Suprapubic skin (tissue), 4 donors: ENCODE results near the gene RNF130. TPM values are rescaled to one million over a fixed set of nuclear protein-coding genes. Genes with fewer than 3 reads are reported as not detected.

ENCODE experiments used
- DNase-seq, 2 donors: peaks; one replicate each; pipeline ENCODE4 v3.0.0-alpha.2; 2019; ENCODE audit warnings: low spot score in 2 of 2
- H3K27ac ChIP-seq: fragments of 200-600 bp; sonication (generic); one replicate; pipeline ENCODE4 v1.5.1; 2019
- H3K27me3 ChIP-seq: fragments of 200-600 bp; sonication (generic); one replicate; pipeline ENCODE4 v1.5.1; 2019
- H3K36me3 ChIP-seq: fragments of 200-600 bp; sonication (generic); one replicate; pipeline ENCODE4 v1.5.1; 2019
- H3K4me1 ChIP-seq: fragments of 200-600 bp; sonication (generic); one replicate; pipeline ENCODE4 v1.5.1; 2019
- H3K4me3 ChIP-seq: fragments of 200-600 bp; sonication (generic); one replicate; pipeline ENCODE4 v1.5.1; 2019; ENCODE audit warnings: mild to moderate bottlenecking
- H3K9me3 ChIP-seq: fragments of 200-600 bp; sonication (generic); one replicate; pipeline ENCODE4 v1.5.1; 2019
- CTCF ChIP-seq, 2 donors: fragments of 200-600 bp in 1 of 2; fragments of 450-650 bp in 1 of 2; sonication (generic) in 1 of 2; IDR thresholded peaks; one replicate each; pipeline ENCODE4 v1.5.1; 2016 to 2019; ENCODE audit warnings: antibody characterized with exemption in 2 of 2, mild to moderate bottlenecking in 1 of 2, moderate library complexity in 1 of 2
- EP300 ChIP-seq: sonication (generic); formaldehyde crosslinking; IDR thresholded peaks from one replicate; pipeline ENCODE4 v1.6.1; 2017; ENCODE audit warnings: antibody characterized with exemption
- POLR2A ChIP-seq, 2 donors: fragments of 450-650 bp; IDR thresholded peaks; one replicate each; pipeline ENCODE4 v1.6.1; 2017; ENCODE audit warnings: antibody characterized with exemption in 2 of 2, mild to moderate bottlenecking in 2 of 2, moderate library complexity in 2 of 2
- POLR2AphosphoS5 ChIP-seq, 3 donors: sonication (generic); formaldehyde crosslinking; IDR thresholded peaks; one replicate each; pipeline ENCODE4 v1.6.1; 2017; ENCODE audit warnings: antibody characterized with exemption in 3 of 3
- WGBS: methylation state at CpG from one replicate; pipeline ENCODE4 v1.1.5; 2018; 5-methylcytosine and 5-hydroxymethylcytosine counted together
- total RNA-seq, 4 donors: library from RNA; depleted of rRNA; stranded (reverse); fragments of >200 nt; gene quantifications; one replicate each; pipeline ENCODE4 v1.1.0, GENCODE V29; 2016

Gene RNF130
- total RNA-seq, 4 donors from 2014 or later: 24.8 to 37.2 (median 29.8) TPM

- TF ChIP-seq POLR2A (IDR thresholded peaks at IDR 0.05): no peak
- TF ChIP-seq CTCF (IDR thresholded peaks at IDR 0.05): no peak
- no peak for TF ChIP-seq EP300
- no peak for TF ChIP-seq POLR2AphosphoS5 (IDR thresholded peaks at IDR 0.05)
- Histone ChIP-seq H3K27me3 (no peaks in the 10 kb centered on the region), H3K4me3 (no peak overlapping the region), H3K27ac (no peak overlapping the region), H3K4me1 (peaks cover 29% of the 10 kb centered on the region), H3K9me3 (no peaks in the 10 kb centered on the region), H3K36me3 (peaks cover 38% of the 10 kb centered on the region)
- DNase-seq: no peak
- 88% methylated on average over 8 of the region's 8 CpGs for WGBS
Measured at GRCh38 chr5:179905161-179905560, 166.4 kb downstream of the RNF130 start.

Other genes with a start within 250 kb of the RNF130 start
- gene MRNIP, start 212.9 kb downstream of the RNF130 start, total RNA-seq: 100 to 1,000 TPM in 1 of 4 donors, 10 to 100 TPM in 3; 11.6 to 102 (median 22.6) TPM
- 100 to 1,000 TPM in 3 of 4 donors, 10 to 100 TPM in 1; 97.5 to 177 (median 116) TPM for gene TBC1D9B, start 163.9 kb downstream of the RNF130 start, total RNA-seq
- gene RASGEF1C, start 137.5 kb upstream of the RNF130 start, total RNA-seq: under 1 TPM; 0.64 to 0.89 (median 0.81) TPM
- gene MAPK9, start 220.3 kb upstream of the RNF130 start, total RNA-seq: 10 to 100 TPM; 17.6 to 21.8 (median 19.5) TPM